HepG2 (cell line): ENCODE measurements around the gene TAPBP. TPM values are rescaled to one million over a fixed set of nuclear protein-coding genes. Genes with fewer than 3 reads are reported as not detected.

Source experiments
- DZIP1 ChIP-seq: sonication (generic); formaldehyde crosslinking; IDR thresholded peaks from 2 replicates; pipeline ENCODE4 v1.5.0; 2020; ENCODE audit warnings: mild to moderate bottlenecking, missing genetic modification reagents
- FOXA3 ChIP-seq: IDR thresholded peaks from 2 replicates; pipeline ENCODE4 v1.6.1; 2016; ENCODE audit warnings: missing genetic modification reagents, missing compliant biosample characterization
- HNRNPL ChIP-seq: fragments of 200-400 bp; formaldehyde crosslinking; IDR thresholded peaks from 2 replicates; pipeline ENCODE4 v1.6.1; 2017; ENCODE audit warnings: mild to moderate bottlenecking, low read depth, low read length
- U2AF1 ChIP-seq: fragments of 200-400 bp; formaldehyde crosslinking; optimal IDR thresholded peaks from 2 replicates; pipeline ENCODE3; 2017; ENCODE audit warnings: mild to moderate bottlenecking, low read depth, low read length
- ZNF333 ChIP-seq: sonication (generic); formaldehyde crosslinking; IDR thresholded peaks from 2 replicates; pipeline ENCODE4 v1.4.0; 2020; ENCODE audit warnings: mild to moderate bottlenecking, missing genetic modification reagents, borderline replicate concordance
- ZNF44 ChIP-seq: sonication (generic); formaldehyde crosslinking; IDR thresholded peaks from 2 replicates; pipeline ENCODE4 v1.5.1; 2020; ENCODE audit warnings: mild to moderate bottlenecking, missing genetic modification reagents
- ZNF496 ChIP-seq: sonication (generic); formaldehyde crosslinking; IDR thresholded peaks from 2 replicates; pipeline ENCODE4 v1.8.1; 2023; ENCODE audit warnings: mild to moderate bottlenecking, moderate library complexity, missing genetic modification reagents; ENCODE audit not compliant: insufficient replicate concordance
- ZNF564 ChIP-seq: sonication (generic); formaldehyde crosslinking; IDR thresholded peaks from 2 replicates; pipeline ENCODE4 v1.8.1; 2023; ENCODE audit warnings: mild to moderate bottlenecking, missing genetic modification reagents
- ZNF580 ChIP-seq: IDR thresholded peaks from 2 replicates; pipeline ENCODE4 v1.6.1; 2016; ENCODE audit warnings: low read depth, borderline replicate concordance
- ZNF782 ChIP-seq: sonication (generic); formaldehyde crosslinking; IDR thresholded peaks from 2 replicates; pipeline ENCODE4 v1.4.0; 2020; ENCODE audit warnings: missing genetic modification reagents, mild to moderate bottlenecking, borderline replicate concordance
- polyA plus RNA-seq, 8 experiments: library from polyadenylated mRNA; depleted of rRNA in 3 of 8; stranded (reverse) in 7 of 8; unstranded in 1 of 8; fragments of >200 nt; fragmentation: Illumina TruSeq in 4 of 8; extraction: Trizol in 4 of 8; gene quantifications; 2 replicates each; pipeline versions ENCODE4 v1.2.1 to v1.2.3, GENCODE V29; 2011 to 2016; ENCODE audit warnings: low read depth in 4 of 8, missing spikeins in 1 of 8, mixed read lengths in 1 of 8; ENCODE audit not compliant: insufficient read depth in 1 of 8
- total RNA-seq, 5 experiments: library from RNA; depleted of rRNA; stranded (reverse); fragments of >200 nt; fragmentation: Illumina TruSeq; extraction: Trizol; gene quantifications; 2 replicates each; pipeline ENCODE4 v1.2.3, GENCODE V29; 2016; ENCODE audit warnings: low read depth in 1 of 5
- TF ChIP-seq, protein P1 (sequence below): sonication (generic); formaldehyde crosslinking; IDR thresholded peaks from 2 replicates; pipeline ENCODE4 v1.4.0; 2020; ENCODE audit warnings: mild to moderate bottlenecking, missing genetic modification reagents, borderline replicate concordance
- TF ChIP-seq, protein P2 (sequence below): sonication (generic); formaldehyde crosslinking; IDR thresholded peaks from 2 replicates; pipeline ENCODE4 v1.5.0; 2020; ENCODE audit warnings: missing genetic modification reagents, mild to moderate bottlenecking, borderline replicate concordance
- TF ChIP-seq, protein P3 (sequence below): sonication (generic); formaldehyde crosslinking; IDR thresholded peaks from 2 replicates; pipeline ENCODE4 v1.5.0; 2020; ENCODE audit warnings: missing genetic modification reagents
- TF ChIP-seq, protein P4 (sequence below): sonication (generic); formaldehyde crosslinking; IDR thresholded peaks from 2 replicates; pipeline ENCODE4 v1.4.0; 2020; ENCODE audit warnings: mild to moderate bottlenecking, missing genetic modification reagents

The TAPBP gene
- total and polyA plus RNA-seq, 2 of the 13 experiments (the other 11 are each of a cell fraction or from before 2014, with no cell fraction given), result 27.4 to 32.3 TPM

- TF ChIP-seq, protein P1, sequence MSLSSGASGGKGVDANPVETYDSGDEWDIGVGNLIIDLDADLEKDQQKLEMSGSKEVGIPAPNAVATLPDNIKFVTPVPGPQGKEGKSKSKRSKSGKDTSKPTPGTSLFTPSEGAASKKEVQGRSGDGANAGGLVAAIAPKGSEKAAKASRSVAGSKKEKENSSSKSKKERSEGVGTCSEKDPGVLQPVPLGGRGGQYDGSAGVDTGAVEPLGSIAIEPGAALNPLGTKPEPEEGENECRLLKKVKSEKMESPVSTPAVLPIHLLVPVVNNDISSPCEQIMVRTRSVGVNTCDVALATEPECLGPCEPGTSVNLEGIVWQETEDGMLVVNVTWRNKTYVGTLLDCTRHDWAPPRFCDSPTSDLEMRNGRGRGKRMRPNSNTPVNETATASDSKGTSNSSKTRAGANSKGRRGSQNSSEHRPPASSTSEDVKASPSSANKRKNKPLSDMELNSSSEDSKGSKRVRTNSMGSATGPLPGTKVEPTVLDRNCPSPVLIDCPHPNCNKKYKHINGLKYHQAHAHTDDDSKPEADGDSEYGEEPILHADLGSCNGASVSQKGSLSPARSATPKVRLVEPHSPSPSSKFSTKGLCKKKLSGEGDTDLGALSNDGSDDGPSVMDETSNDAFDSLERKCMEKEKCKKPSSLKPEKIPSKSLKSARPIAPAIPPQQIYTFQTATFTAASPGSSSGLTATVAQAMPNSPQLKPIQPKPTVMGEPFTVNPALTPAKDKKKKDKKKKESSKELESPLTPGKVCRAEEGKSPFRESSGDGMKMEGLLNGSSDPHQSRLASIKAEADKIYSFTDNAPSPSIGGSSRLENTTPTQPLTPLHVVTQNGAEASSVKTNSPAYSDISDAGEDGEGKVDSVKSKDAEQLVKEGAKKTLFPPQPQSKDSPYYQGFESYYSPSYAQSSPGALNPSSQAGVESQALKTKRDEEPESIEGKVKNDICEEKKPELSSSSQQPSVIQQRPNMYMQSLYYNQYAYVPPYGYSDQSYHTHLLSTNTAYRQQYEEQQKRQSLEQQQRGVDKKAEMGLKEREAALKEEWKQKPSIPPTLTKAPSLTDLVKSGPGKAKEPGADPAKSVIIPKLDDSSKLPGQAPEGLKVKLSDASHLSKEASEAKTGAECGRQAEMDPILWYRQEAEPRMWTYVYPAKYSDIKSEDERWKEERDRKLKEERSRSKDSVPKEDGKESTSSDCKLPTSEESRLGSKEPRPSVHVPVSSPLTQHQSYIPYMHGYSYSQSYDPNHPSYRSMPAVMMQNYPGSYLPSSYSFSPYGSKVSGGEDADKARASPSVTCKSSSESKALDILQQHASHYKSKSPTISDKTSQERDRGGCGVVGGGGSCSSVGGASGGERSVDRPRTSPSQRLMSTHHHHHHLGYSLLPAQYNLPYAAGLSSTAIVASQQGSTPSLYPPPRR (CRISPR knock-in tag), result no peak
- TF ChIP-seq, protein P2, sequence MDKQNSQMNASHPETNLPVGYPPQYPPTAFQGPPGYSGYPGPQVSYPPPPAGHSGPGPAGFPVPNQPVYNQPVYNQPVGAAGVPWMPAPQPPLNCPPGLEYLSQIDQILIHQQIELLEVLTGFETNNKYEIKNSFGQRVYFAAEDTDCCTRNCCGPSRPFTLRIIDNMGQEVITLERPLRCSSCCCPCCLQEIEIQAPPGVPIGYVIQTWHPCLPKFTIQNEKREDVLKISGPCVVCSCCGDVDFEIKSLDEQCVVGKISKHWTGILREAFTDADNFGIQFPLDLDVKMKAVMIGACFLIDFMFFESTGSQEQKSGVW, result no peak
- peak; percentile 39; the same call in 1 of the 2 replicates for TF ChIP-seq ZNF782 (CRISPR knock-in tag)
- TF ChIP-seq, protein P3, sequence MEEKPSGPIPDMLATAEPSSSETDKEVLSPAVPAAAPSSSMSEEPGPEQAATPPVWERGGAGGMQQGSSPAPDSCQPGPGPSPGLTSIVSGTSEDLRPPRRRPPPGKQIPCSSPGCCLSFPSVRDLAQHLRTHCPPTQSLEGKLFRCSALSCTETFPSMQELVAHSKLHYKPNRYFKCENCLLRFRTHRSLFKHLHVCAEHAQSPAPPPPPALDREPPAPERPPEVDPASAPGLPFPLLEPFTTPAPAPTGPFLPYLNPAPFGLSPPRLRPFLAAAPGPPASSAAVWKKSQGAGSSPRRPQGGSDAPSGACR (CRISPR knock-in tag), result 0 out of 2 replicates have a peak, but pooled peaks have one; percentile 31
- TF ChIP-seq DZIP1, result no peak
- no peak for TF ChIP-seq ZNF496
- TF ChIP-seq U2AF1, result no peak
- no peak for TF ChIP-seq ZNF580
- TF ChIP-seq, protein P4, sequence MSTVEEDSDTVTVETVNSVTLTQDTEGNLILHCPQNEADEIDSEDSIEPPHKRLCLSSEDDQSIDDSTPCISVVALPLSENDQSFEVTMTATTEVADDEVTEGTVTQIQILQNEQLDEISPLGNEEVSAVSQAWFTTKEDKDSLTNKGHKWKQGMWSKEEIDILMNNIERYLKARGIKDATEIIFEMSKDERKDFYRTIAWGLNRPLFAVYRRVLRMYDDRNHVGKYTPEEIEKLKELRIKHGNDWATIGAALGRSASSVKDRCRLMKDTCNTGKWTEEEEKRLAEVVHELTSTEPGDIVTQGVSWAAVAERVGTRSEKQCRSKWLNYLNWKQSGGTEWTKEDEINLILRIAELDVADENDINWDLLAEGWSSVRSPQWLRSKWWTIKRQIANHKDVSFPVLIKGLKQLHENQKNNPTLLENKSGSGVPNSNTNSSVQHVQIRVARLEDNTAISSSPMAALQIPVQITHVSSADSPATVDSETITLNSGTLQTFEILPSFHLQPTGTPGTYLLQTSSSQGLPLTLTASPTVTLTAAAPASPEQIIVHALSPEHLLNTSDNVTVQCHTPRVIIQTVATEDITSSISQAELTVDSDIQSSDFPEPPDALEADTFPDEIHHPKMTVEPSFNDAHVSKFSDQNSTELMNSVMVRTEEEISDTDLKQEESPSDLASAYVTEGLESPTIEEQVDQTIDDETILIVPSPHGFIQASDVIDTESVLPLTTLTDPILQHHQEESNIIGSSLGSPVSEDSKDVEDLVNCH, result no peak
- TF ChIP-seq HNRNPL, result no peak
- TF ChIP-seq ZNF44 (CRISPR knock-in tag), result no peak
- no peak for TF ChIP-seq ZNF564 (CRISPR knock-in tag)
- peak; percentile 47; the same call in 1 of the 2 replicates for TF ChIP-seq ZNF333 (CRISPR knock-in tag)
- peak; percentile 39 for TF ChIP-seq FOXA3
These were observed 1.3 kb downstream of the TAPBP start (continued) for GRCh38 chr6:33312361-33313104.
